Testis (tissue), 3 donors: ENCODE measurements around the gene PAWR. TPM values are rescaled to one million over a fixed set of nuclear protein-coding genes. Genes with fewer than 3 reads are reported as not detected.

ENCODE experiments used
- DNase-seq: peaks from one replicate; pipeline ENCODE4 v3.0.0-alpha.2; 2019
- H3K27ac ChIP-seq, 2 donors: fragments of 200-600 bp; sonication (generic); one replicate each; pipeline ENCODE4 v1.5.1; 2019
- H3K27me3 ChIP-seq: fragments of 200-600 bp; sonication (generic); one replicate; pipeline ENCODE4 v1.5.1; 2019
- H3K36me3 ChIP-seq: fragments of 200-600 bp; sonication (generic); one replicate; pipeline ENCODE4 v1.5.1; 2017; ENCODE audit warnings: low read depth; ENCODE audit errors: missing control alignments
- H3K4me1 ChIP-seq: fragments of 200-600 bp; sonication (generic); one replicate; pipeline ENCODE4 v1.5.1; 2019
- H3K4me3 ChIP-seq, 2 donors: fragments of 200-600 bp; sonication (generic); one replicate each; pipeline ENCODE4 v1.5.1; 2017 to 2019
- H3K9me3 ChIP-seq: fragments of 200-600 bp; sonication (generic); one replicate; pipeline ENCODE4 v1.5.1; 2017
- POLR2A ChIP-seq: fragments of 450-650 bp; IDR thresholded peaks from one replicate; pipeline ENCODE4 v1.6.1; 2017; ENCODE audit warnings: antibody characterized with exemption, mild to moderate bottlenecking, moderate library complexity
- WGBS, 2 donors: methylation state at CpG; one replicate each; pipeline ENCODE4 v1.1.5; 2018; 5-methylcytosine and 5-hydroxymethylcytosine counted together
- intact Hi-C: fragments of 100-400 bp; cut with DNase I; formaldehyde crosslinking; loops from one replicate; pipeline ENCODE4 v1.15.1; 2023; ENCODE audit warnings: low total_unique reads
- polyA plus RNA-seq: library from polyadenylated mRNA; stranded (reverse); fragments of 350-450 nt; fragmentation: Illumina TruSeq; extraction: RNeasy Lipid Tissue Mini Kit (QIAGEN cat#74804); gene quantifications from one replicate; pipeline ENCODE4 v1.2.3, GENCODE V29; 2014; ENCODE audit warnings: low read depth, low replicate concordance; ENCODE audit not compliant: insufficient read depth
- total RNA-seq, 2 donors: library from RNA; depleted of rRNA; stranded (reverse); fragments of >200 nt; gene quantifications; one replicate each; pipeline ENCODE4 v1.2.3, GENCODE V29; 2016
- TF ChIP-seq, protein P1 (sequence below), 3 experiments: fragments of 450-650 bp in 2 of 3; fragments of 200-600 bp in 1 of 3; sonication (generic) in 1 of 3; IDR thresholded peaks; one replicate each; pipeline ENCODE4 v1.5.1; 2016 to 2019; ENCODE audit warnings: antibody characterized with exemption in 3 of 3, mild to moderate bottlenecking in 2 of 3, moderate library complexity in 1 of 3

PAWR gene
- total and polyA plus RNA-seq, 3 donors from 2014 or later: 37.2 to 59.2 (median 50.2) TPM

DNA sequence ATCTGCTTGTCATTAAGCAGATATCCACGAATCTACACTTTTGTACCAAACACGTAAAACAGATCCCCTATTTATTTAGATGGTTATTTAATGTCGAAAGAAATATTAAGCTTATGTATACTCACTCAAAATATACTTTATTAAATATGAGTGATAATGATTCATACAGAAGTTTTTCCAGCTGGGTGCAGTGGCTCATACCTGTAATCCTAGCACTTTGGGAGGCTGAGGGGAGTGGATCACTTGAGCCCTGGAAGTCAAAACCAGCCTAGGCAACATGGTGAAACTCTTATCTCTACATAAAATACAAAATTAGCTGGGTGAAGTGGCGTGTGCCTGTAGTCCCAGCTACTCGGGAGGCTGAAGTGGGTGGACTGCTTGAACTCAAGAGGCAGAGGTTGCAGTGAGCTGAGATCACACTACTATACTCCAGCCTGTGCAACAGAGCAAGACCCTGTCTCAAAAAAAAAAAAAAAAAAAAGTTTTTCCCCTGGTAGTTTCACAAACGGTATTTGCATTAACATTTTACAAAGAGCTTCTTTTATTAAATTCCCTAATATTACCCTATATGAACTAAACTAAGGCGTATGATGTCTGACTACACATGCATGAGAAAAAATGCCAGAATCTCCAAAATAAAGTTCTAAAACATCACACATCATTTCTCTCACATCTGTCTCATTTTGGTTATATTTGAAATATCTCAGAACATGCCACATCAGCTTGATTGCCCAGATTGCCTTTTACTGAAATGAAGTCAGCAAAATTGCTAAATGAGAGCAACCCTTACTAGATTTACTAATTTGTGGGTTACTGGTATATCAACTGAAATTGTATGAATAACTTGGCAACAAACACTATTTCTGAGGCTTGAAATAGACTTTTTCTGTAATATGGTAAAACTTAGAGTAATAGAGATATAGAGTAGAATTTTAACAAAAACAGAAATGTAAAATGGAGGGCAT lies 74.9 kb downstream of the PAWR start:
- H3K27me3 ChIP-seq: no peaks in the 10 kb centered on the region
- TF ChIP-seq POLR2A: no peak
- TF ChIP-seq, protein P1, sequence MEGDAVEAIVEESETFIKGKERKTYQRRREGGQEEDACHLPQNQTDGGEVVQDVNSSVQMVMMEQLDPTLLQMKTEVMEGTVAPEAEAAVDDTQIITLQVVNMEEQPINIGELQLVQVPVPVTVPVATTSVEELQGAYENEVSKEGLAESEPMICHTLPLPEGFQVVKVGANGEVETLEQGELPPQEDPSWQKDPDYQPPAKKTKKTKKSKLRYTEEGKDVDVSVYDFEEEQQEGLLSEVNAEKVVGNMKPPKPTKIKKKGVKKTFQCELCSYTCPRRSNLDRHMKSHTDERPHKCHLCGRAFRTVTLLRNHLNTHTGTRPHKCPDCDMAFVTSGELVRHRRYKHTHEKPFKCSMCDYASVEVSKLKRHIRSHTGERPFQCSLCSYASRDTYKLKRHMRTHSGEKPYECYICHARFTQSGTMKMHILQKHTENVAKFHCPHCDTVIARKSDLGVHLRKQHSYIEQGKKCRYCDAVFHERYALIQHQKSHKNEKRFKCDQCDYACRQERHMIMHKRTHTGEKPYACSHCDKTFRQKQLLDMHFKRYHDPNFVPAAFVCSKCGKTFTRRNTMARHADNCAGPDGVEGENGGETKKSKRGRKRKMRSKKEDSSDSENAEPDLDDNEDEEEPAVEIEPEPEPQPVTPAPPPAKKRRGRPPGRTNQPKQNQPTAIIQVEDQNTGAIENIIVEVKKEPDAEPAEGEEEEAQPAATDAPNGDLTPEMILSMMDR (IDR thresholded peaks at IDR 0.05): no peak
- no peaks in the 10 kb centered on the region for H3K36me3 ChIP-seq
- DNase-seq: no peak
- no peak overlapping the region for H3K27ac ChIP-seq
- 70 to 76% methylated on average over 7 of the region's 7 CpGs for WGBS, 2 donors
- no peaks in the 10 kb centered on the region for H3K4me1 ChIP-seq
- intact Hi-C loops: no loop called here
- H3K9me3 ChIP-seq: no peaks in the 10 kb centered on the region
- H3K4me3 ChIP-seq: no peak overlapping the region

DNA sequence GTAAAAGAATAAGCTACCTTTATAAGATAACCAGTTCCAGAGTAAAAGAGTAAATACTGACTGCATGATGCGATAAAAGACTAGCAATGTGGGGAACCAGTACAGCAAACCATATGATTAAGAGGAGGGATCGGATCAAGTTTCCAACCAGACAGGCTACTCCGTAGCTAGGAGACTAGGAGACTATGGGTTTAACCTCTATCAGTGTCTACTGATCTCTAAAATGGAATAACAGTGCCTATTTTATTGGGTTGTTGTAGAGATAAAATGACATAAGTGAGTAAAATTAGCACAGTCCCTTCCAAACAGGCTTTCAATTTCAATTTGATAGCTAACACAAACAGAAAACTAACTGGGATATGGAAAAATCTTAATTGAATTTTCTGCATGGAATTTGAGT lies 76.0 kb downstream of the PAWR start:
- no peaks in the 10 kb centered on the region for H3K9me3 ChIP-seq
- intact Hi-C loops: no loop called here
- H3K4me3 ChIP-seq: no peak overlapping the region
- no peaks in the 10 kb centered on the region for H3K36me3 ChIP-seq
- no peak for DNase-seq
- no peak overlapping the region for H3K27ac ChIP-seq
- no peaks in the 10 kb centered on the region for H3K27me3 ChIP-seq
- TF ChIP-seq, protein P1 (IDR thresholded peaks at IDR 0.05): no peak
- TF ChIP-seq POLR2A: no peak
- H3K4me1 ChIP-seq: no peaks in the 10 kb centered on the region
- 86 to 93% methylated on average over 3 of the region's 3 CpGs for WGBS, 2 donors

DNA sequence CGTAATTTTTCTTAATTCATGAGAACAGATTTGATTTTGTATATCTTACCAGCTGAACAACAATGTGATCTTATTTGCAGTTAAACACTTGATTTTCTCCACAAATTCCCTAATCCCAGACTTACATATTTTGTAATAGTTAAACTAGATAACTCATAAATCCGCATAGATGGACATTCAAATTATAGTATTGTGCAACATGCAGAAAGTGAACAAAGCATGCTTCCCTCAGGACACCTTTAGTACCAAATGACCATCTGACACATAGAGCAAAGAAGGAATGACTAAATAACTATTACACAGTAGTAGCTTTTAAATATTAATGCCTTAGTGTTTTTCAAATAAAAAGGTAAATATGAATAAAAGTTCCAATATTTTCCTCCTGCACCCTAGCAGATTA lies 88.9 kb downstream of the PAWR start:
- Histone ChIP-seq H3K36me3 (no peaks in the 10 kb centered on the region), H3K4me1 (no peaks in the 10 kb centered on the region), H3K9me3 (no peaks in the 10 kb centered on the region), H3K27ac (no peak overlapping the region), H3K27me3 (no peaks in the 10 kb centered on the region), H3K4me3 (no peak overlapping the region)
- WGBS, 2 donors: 92 to 95% methylated on average over 2 of the region's 2 CpGs
- intact Hi-C loops: no loop called here
- no peak for TF ChIP-seq POLR2A
- TF ChIP-seq, protein P1 (IDR thresholded peaks at IDR 0.05): no peak
- no peak for DNase-seq

DNA sequence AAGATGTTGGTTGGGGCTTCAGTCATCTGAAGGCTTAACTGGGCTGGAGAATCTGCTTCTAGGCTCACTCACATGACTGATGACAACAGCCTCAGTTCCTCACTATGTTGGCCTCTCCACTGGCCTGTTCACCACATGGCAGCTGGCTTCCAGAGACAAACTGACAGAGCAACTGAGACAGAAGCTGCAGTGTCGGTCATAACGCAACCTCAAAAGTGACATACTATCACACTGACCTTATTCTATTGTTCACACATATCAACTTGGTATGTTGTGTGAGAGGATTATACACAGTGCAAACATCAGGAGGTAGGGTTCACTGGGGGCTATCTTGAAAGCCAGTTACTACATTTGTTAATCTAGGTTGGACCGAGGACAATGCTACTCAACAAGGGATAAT lies 92.9 kb downstream of the PAWR start:
- H3K9me3 ChIP-seq: no peaks in the 10 kb centered on the region
- no peaks in the 10 kb centered on the region for H3K4me1 ChIP-seq
- H3K27me3 ChIP-seq: no peaks in the 10 kb centered on the region
- no peaks in the 10 kb centered on the region for H3K36me3 ChIP-seq
- no peak overlapping the region for H3K4me3 ChIP-seq
- no peak for DNase-seq
- intact Hi-C loops: no loop called here
- TF ChIP-seq, protein P1 (IDR thresholded peaks at IDR 0.05): no peak
- no peak for TF ChIP-seq POLR2A
- WGBS, 2 donors: 91 to 96% methylated on average over 3 of the region's 3 CpGs
- H3K27ac ChIP-seq: no peak overlapping the region
